Activated naive CD4-positive, alpha-beta T cell treated with anti-CD3 and anti-CD28 coated beads, Interleukin-2, amount 10 ng/mL, durations not matched to agents 7 days and 5 days (primary cell): ENCODE data around the gene L3MBTL4.

Experiments
- CTCF ChIA-PET: fragments of 350-600 bp; sonication (Branson Sonifier 250); formaldehyde crosslinking; loops from one replicate; lab custom pipeline; 2021; ENCODE audit warnings: antibody characterized with exemption; lab: Charles Lee
- DNase-seq: peaks from one replicate; pipeline ENCODE4 v3.0.0-alpha.2; 2020
- H3K27ac Mint-ChIP-seq: one replicate; pipeline ENCODE4 v1.8.0; 2021; ENCODE audit warnings: mild to moderate bottlenecking, moderate library complexity, mixed read lengths
- H3K27me3 Mint-ChIP-seq: one replicate; pipeline ENCODE4 v1.8.0; 2021; ENCODE audit warnings: mild to moderate bottlenecking, mixed read lengths
- H3K36me3 Mint-ChIP-seq: one replicate; pipeline ENCODE4 v1.8.0; 2021; ENCODE audit warnings: mixed read lengths
- H3K4me1 Mint-ChIP-seq: one replicate; pipeline ENCODE4 v1.8.0; 2021; ENCODE audit warnings: mixed read lengths
- H3K4me3 Mint-ChIP-seq: one replicate; pipeline ENCODE4 v1.8.0; 2021; ENCODE audit warnings: mild to moderate bottlenecking, moderate library complexity, mixed read lengths
- H3K9me3 Mint-ChIP-seq: one replicate; pipeline ENCODE4 v1.8.0; 2021; ENCODE audit warnings: mixed read lengths

L3MBTL4 gene

DNA sequence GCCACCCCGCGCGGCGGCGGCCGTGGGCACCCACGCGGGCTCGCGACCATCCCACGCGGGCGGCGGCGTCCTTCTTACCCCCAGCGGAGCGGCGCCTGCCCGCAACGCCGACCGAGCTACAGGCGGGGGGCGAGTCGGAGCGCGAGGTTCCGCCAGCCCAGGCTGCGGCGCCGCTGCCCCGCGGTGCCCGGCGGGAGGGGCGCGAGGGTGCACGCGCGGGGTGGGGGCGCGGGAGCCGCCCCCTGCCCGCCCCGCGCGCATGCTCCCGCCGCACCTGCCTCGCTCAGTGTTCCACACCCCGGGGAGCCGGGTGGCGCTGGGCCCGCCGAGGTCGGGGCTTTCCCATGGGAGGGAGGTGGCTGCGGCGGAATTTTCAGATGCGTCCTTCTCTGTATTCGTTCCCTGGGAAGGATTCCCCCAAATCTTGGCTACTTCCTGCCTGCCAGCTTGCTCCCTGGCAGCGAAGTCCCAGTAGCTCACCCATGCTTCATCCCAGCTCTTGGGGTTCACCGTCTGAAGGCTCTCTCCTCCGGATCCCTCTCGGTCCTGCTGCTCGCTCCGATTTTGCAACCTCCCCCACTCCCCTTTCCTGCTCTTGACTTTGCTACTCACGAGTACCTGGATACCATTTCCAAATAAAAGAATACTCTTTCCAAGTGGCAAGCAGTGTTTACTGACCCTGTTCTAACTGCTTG, at the start of gene L3MBTL4:
TSS of gene L3MBTL4 (minus strand) at position 189 of the 695 bp plus-strand sequence. CDS start 103,286 bp downstream, outside the sequence.
- Mint-ChIP-seq H3K4me1 (peaks cover 12% of the 10 kb centered on the region), H3K9me3 (no peaks in the 10 kb centered on the region), H3K36me3 (no peaks in the 10 kb centered on the region), H3K27me3 (peaks cover 37% of the 10 kb centered on the region), H3K27ac (no peak within 1 kb of the TSS), H3K4me3 (peak within 1 kb of the TSS; percentile 68)
- CTCF ChIA-PET = no interaction called here
- no peak for DNase-seq

DNA sequence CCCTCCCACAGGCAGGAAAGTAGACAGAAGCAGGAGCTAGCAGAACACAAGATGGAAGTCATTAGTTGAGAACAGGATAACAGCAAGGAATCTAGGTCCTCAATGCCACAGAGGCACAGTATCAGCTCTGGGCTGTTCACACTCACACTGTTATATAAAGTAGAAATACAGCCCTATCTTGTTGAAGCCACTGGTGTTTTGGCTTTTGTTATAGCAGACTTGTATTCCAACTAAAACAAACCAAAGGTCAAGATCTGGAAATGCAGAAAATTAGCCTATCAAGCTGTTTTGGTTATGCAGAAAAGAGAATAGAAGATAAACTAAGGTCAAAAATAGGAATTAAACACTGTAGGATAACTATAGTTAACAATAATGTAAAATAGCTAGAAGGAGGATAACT, 37.5 kb upstream of the L3MBTL4 start:
- Mint-ChIP-seq H3K36me3 (no peaks in the 10 kb centered on the region), H3K4me1 (no peaks in the 10 kb centered on the region), H3K27me3 (no peaks in the 10 kb centered on the region), H3K9me3 (no peaks in the 10 kb centered on the region), H3K4me3 (no peak overlapping the region), H3K27ac (no peak overlapping the region)
- DNase-seq = no peak
- CTCF ChIA-PET = no interaction called here

DNA sequence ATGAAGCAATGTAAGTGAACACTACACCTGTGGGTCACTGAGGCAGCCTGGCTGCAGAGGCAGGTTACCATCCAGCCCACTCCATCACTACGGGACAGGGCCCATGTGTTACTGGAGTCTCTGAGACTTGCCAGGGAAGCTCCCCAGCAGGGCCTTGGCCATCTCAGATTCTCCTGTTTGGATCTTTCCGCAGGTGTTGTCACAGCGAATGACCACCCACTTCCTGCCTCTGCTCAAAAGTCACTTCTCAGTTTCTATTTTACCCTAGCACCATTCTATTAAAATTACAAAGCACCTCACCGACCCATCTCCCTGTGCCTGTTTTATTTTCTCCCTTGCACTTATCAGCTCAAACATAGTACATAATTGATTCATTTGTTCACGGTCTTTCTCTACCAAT, 34.5 kb upstream of the L3MBTL4 start:
- CTCF ChIA-PET = no interaction called here
- H3K27me3 Mint-ChIP-seq = no peaks in the 10 kb centered on the region
- H3K9me3 Mint-ChIP-seq = no peaks in the 10 kb centered on the region
- DNase-seq = no peak
- H3K4me3 Mint-ChIP-seq = no peak overlapping the region
- no peak overlapping the region for H3K27ac Mint-ChIP-seq
- no peaks in the 10 kb centered on the region for H3K4me1 Mint-ChIP-seq
- H3K36me3 Mint-ChIP-seq = no peaks in the 10 kb centered on the region

DNA sequence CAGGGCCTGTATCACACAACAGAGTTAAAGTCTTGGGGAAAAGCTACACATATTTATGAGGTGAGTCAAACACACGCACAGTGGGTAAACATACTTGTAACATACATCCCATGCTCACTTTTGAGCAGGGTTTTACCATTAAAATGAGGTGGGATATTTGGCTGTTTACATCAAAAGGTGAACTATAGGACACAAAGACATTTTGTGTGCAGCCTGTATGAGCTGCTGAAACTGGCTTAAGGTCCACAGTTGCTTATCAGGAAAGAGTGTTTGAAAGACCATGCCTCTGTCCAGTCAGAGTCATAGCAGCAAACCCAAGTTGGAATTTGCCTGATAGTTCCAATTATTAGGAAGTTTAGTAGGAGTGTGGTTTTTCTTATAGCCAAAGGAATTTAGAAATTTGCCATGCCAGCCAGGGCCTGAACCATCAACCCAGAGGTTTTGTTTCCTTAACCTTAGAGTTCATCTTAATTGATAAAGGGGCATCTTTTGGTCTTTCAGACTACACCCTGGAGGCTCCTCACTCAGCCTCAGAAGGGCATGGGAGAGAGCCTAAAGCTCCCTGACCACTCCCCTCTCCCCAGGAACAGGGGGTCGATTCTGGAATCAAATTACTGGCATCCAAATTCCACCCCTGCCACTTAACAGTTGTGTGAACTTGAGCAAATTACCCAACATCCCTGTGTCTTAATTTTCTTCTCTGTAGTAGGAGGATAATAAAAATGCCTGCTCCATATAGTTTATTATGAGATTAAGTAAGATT, 29.9 kb upstream of the L3MBTL4 start:
- CTCF ChIA-PET = no interaction called here
- no peak for DNase-seq
- H3K4me1 Mint-ChIP-seq = no peaks in the 10 kb centered on the region
- no peaks in the 10 kb centered on the region for H3K27me3 Mint-ChIP-seq
- no peaks in the 10 kb centered on the region for H3K9me3 Mint-ChIP-seq
- no peak overlapping the region for H3K27ac Mint-ChIP-seq
- H3K4me3 Mint-ChIP-seq = no peak overlapping the region
- H3K36me3 Mint-ChIP-seq = no peaks in the 10 kb centered on the region

DNA sequence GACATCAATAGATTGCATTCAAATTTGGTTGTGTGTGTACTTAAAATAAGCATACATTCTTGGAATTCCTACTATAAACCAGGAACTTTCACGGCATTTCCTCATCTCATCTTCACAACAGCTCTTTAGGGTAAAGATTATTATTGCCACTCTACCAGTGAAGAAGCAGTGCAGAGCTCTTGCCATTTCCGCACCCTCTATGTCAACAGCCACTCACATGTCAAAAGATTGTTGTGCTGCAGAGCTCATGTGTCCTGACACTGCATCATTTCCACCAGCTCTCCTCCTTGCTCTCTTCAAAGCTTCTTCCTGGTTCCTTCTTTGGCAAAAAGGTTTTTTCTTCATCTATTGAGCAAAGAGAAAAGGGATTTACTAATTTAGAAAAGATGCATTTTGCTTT, 26.5 kb upstream of the L3MBTL4 start:
- Mint-ChIP-seq H3K27me3 (no peaks in the 10 kb centered on the region), H3K4me1 (no peaks in the 10 kb centered on the region), H3K9me3 (no peaks in the 10 kb centered on the region), H3K4me3 (no peak overlapping the region), H3K36me3 (no peaks in the 10 kb centered on the region), H3K27ac (no peak overlapping the region)
- CTCF ChIA-PET = interaction anchor here (0.5 kb wide), 1 partner anchor 1783 kb away, joined by 3 read pairs; no protein-coding TSS in a partner anchor
- DNase-seq = no peak

DNA sequence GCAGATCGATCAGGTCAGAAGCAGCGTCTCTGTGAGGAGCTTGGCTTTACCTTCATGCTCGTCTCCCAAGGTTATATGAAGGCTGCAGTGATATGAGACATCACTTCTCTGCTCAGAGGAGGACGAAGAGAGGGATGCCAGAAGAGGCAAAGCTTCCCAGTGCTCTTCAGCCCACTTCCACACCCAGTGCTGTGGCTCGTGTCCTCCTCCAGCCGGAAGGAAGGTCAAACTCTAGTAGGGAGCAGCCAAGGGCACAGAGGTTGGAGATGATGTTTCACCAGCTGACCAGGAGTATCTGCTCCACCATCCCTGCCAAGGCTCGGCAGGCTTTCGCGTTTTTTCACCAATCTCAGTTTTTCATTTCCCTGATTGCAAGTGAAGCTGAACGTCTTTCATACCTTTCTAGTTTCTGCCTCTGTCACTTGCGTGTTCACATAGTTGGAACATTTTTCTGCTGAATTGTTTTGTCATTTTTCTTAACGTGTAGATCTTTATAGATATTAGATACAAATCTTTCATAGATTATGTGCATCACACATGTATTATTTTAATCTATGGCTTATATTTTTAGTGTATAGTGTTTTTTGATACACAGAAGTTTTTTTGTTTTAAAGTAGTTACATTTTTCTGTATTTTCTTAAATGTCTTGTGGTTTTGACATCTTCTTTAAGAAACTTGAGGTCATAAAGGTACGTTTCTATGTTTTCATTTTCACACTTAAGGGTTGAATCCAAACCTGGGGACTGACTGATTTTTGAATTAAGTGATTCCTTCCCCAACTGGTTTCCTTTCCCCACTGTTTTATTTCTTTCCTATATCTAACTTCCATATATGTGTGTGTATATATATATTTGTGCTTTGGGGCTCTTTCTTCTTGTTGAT, 23.5 kb upstream of the L3MBTL4 start:
- H3K27ac Mint-ChIP-seq = no peak overlapping the region
- CTCF ChIA-PET = no interaction called here
- no peaks in the 10 kb centered on the region for H3K27me3 Mint-ChIP-seq
- H3K36me3 Mint-ChIP-seq = no peaks in the 10 kb centered on the region
- H3K9me3 Mint-ChIP-seq = no peaks in the 10 kb centered on the region
- H3K4me3 Mint-ChIP-seq = no peak overlapping the region
- DNase-seq = no peak
- no peaks in the 10 kb centered on the region for H3K4me1 Mint-ChIP-seq

DNA sequence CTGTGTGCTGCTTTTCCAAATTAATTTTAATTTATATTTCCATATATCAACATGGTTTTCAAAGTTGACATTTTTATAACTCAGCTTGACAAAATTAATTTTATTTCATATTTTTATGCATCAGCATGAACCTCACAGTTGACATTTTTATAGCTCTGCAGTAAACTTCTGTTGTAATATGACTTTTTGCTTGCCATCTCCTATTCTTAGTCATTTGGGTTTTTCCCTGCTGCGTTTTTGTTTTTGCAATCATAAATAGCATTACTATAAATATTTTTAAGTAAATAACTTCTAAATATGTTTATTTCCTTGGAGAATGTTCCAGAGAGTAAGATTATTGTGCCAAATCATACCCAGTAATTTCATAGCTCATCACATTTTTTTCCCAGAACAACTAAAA, 21.0 kb upstream of the L3MBTL4 start:
- no peaks in the 10 kb centered on the region for H3K9me3 Mint-ChIP-seq
- H3K27me3 Mint-ChIP-seq = no peaks in the 10 kb centered on the region
- no peak overlapping the region for H3K27ac Mint-ChIP-seq
- H3K36me3 Mint-ChIP-seq = no peaks in the 10 kb centered on the region
- no peaks in the 10 kb centered on the region for H3K4me1 Mint-ChIP-seq
- CTCF ChIA-PET = no interaction called here
- no peak overlapping the region for H3K4me3 Mint-ChIP-seq
- DNase-seq = no peak

DNA sequence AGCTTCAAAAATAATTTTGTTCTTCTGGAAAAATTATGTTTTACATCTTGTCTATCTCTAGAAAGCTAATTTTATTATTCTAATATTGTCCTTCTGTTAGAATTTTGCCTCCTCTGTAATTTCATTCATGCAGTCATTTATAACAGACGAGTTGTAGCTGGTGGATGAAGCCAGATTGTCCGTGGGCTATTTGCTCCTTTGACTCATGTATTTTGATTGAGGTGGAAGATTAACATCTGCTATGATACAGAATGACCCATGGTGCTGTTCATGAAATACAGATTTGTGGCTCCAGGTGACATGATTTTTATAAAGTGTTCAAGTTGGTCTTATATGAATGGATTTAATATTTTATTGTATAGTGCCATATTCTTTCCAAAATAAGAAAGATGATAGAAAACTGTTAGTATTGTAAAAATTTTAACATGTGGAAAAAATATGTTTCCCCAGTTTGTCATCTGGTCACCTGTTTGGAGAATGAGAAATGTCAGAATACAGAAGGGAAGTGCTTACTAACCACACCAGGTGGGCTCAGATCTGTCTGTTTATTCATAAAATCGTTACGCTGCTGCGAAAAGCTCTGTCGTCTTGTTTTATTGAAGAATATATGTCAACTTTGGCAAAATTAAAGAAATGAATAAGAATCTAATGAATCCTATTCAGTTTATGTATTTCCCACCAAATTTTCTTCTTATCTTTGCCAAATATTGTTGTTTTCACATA, 20.4 kb upstream of the L3MBTL4 start:
- Mint-ChIP-seq H3K27ac (no peak overlapping the region), H3K4me1 (no peaks in the 10 kb centered on the region), H3K27me3 (no peaks in the 10 kb centered on the region), H3K36me3 (no peaks in the 10 kb centered on the region), H3K4me3 (no peak overlapping the region), H3K9me3 (no peaks in the 10 kb centered on the region)
- DNase-seq = no peak
- CTCF ChIA-PET = no interaction called here

DNA sequence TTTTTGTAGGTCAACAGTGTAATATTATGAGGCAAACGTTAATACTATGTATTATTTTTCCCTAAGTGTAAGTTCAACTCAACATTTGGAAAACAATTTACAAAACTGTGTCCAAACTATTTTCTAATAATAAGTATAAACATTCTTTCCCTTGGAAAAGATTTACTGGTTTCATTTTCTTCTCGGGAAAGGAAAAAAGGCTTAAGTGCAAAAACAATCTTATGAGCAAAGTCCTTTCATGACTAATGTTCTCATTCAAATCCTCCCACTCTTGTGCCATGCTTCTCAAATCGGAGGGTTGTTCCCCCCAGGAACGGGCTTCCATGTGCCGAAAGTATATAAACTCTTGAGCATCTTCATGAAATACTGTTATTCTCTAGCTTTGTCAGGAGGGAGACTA, 19.8 kb upstream of the L3MBTL4 start:
- no peaks in the 10 kb centered on the region for H3K36me3 Mint-ChIP-seq
- DNase-seq = no peak
- CTCF ChIA-PET = no interaction called here

DNA sequence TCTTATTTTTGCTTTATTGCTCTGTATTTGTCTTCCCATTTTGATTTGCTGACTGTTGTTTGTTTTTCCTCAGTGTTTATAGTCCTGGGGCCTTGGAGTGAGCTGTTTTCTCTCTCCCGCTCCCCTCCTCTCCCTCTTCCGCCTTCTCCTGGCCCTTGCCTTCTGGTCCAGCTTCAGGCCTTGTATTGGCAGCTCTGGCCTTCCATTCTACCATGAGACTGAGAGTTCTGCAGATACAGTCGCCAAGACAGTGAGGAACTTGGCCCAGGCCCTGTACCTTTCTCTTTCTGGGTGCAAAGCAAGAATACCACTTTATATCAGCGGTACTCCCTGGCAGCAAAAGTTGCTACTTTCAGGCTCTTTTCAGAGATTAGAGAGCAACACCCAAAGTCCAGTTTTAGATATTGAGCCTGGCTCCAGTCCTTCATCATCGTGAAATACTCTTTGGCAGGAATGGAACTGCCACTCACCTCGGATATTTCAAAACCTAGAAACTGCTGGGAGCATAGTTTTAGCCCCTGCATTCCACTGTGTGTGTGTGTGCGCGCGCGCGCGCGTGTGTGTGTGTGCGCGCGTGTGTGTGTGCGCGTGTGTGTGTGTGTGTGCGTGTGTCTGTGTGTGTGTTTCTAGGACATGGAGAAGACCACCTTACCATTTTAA, 17.1 kb upstream of the L3MBTL4 start:
- no peak overlapping the region for H3K4me3 Mint-ChIP-seq
- no peaks in the 10 kb centered on the region for H3K4me1 Mint-ChIP-seq
- H3K27ac Mint-ChIP-seq = no peak overlapping the region
- H3K36me3 Mint-ChIP-seq = no peaks in the 10 kb centered on the region
- DNase-seq = no peak
- CTCF ChIA-PET = no interaction called here
- H3K27me3 Mint-ChIP-seq = no peaks in the 10 kb centered on the region
- no peaks in the 10 kb centered on the region for H3K9me3 Mint-ChIP-seq

More for the DNA sequence above, 19.8 kb upstream of the L3MBTL4 start:
- Mint-ChIP-seq H3K27ac (no peak overlapping the region), H3K4me1 (no peaks in the 10 kb centered on the region), H3K4me3 (no peak overlapping the region), H3K9me3 (no peaks in the 10 kb centered on the region), H3K27me3 (no peaks in the 10 kb centered on the region)

DNA sequence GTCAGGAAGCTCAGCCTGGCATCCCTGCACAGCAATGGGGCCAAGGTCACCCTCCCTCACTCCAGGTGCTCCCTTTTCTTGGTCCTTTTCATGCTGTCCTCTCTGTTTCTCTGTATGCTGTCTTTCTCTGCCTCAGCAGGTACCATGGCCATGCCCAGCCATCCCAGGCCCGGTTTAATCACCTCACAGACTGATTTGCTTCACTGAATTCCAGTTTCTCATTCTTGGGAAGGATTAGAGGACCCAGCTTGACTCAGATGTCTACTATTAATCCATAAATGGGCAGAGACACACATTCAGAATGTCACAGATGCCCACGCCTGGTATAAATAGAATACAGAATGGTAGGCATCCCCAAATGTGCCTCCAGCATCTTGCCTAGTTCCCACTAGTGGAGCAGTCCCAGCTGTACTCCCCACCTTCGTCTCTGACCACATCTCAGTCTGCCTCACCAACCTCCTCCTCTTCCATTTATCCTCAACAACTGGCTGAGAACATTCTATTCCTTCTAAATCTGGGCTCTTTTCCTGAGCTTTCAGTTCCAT, 14.2 kb upstream of the L3MBTL4 start:
- no peaks in the 10 kb centered on the region for H3K36me3 Mint-ChIP-seq
- H3K9me3 Mint-ChIP-seq = no peaks in the 10 kb centered on the region
- H3K4me1 Mint-ChIP-seq = no peaks in the 10 kb centered on the region
- no peak for DNase-seq
- H3K27me3 Mint-ChIP-seq = no peaks in the 10 kb centered on the region
- no peak overlapping the region for H3K27ac Mint-ChIP-seq
- H3K4me3 Mint-ChIP-seq = no peak overlapping the region
- CTCF ChIA-PET = no interaction called here

DNA sequence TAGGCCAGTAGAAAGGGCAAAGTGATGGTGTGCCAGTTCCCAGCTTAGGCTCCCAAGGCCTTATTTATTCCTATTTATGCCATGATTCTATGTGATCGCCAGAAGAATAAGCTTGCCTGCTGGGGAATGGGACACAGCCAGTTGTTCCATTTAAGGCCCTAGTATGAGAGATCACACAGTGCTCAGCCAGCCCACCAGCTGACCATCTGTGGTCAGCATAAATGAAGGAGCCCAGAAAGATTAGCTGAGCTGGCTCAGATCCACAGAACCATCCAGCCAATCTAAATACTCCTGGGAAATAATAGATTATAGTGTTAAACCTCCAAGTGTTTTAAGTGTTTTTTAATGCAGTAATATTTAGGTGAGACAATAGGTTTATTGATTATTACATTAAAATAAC, 12.6 kb upstream of the L3MBTL4 start:
- Mint-ChIP-seq H3K36me3 (no peaks in the 10 kb centered on the region), H3K4me1 (no peaks in the 10 kb centered on the region), H3K27me3 (no peaks in the 10 kb centered on the region), H3K27ac (no peak overlapping the region), H3K4me3 (no peak overlapping the region), H3K9me3 (no peaks in the 10 kb centered on the region)
- CTCF ChIA-PET = no interaction called here
- no peak for DNase-seq

DNA sequence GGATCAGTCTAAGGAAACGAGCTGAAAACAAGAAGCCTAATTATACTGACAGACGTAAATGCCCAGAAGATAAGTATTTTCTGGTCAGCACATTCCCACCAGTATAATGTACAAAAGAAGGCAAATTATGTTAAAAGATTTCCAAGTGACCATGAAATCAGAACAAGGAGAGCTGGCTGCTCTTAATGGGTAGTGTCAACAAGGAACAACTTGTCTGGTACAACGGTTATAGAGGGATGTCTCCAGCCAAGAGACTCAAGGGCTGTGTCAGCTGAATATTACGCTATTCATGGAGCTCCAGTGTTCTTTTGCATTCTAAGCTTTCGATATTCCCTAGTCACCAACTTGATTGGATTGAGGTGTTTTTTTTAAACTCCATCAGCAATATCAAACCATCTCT, 8.6 kb upstream of the L3MBTL4 start:
- Mint-ChIP-seq H3K27me3 (no peaks in the 10 kb centered on the region), H3K9me3 (no peaks in the 10 kb centered on the region), H3K36me3 (no peaks in the 10 kb centered on the region), H3K27ac (no peak overlapping the region), H3K4me1 (no peaks in the 10 kb centered on the region), H3K4me3 (no peak overlapping the region)
- CTCF ChIA-PET = no interaction called here
- DNase-seq = no peak
